Measurements from ENCODE around the gene FLYWCH2. TPM values are rescaled to one million over a fixed set of nuclear protein-coding genes. Genes with fewer than 3 reads are reported as not detected.

FLYWCH2 gene
- total and polyA plus RNA-seq, 9 of the 15 experiments (the other 6 are each of a cell fraction or from before 2014, with no cell fraction given), result 0.70 to 55.5 (median 7.6) TPM

DNA sequence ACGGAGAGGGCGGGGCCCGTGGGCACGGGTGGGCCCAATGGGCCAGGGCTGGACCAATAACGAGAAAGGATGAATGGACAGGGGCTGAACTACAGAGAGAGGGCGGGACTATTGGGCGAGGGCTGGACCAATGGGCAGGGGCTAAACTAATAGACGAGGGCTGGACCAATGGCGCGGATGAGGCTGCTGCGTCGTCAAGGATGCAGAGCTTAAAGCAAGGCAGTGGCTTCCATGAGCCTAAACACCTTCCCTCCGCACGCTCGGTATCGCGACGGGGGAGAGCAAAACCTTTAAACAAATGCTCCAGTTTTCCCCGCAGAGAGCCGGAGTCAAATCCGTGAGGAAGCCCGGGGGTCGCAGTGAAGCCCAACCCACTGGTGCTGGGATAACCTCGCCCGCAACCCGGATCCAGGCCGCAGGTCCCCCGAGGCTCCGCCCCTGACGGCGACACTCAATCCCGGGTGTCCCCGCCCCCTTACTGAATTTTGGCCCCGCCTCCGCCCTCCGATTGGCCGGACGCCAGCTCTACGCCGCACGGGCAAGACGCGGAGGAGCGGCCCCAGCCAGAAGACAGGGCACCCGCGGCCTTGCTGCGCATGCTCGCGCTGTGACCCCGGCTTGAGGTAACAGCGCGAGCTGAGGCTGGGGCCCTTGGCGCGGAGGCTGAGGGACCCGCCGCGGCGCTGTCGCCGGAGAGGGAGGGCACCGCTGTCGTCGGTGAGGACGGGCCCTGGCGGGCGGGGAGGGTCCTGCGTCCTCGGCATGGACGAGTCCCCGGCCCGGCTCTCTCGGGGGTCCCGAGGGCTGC, at the start of gene FLYWCH2 (continued):
- TF ChIP-seq TCF15 (CRISPR knock-in tag; IDR thresholded peaks at IDR 0.05) (no peak), TCF7 (IDR thresholded peaks at IDR 0.05; ENCODE audit: borderline replicate concordance) (no peak), KLF13 (tag; IDR thresholded peaks at IDR 0.05; ENCODE audit: borderline replicate concordance, low read depth) (0 out of 2 replicates have a peak, but pooled peaks have one; percentile 19), PHB2 (IDR thresholded peaks at IDR 0.05; ENCODE audit: low read depth) (no peak), CREB1 (IDR thresholded peaks at IDR 0.05) (peak; percentile 35; the same call in 1 of the 2 replicates), CREB1 (CRISPR knock-in tag; IDR thresholded peaks at IDR 0.05) (peak; percentile 78), SOX6 (IDR thresholded peaks at IDR 0.05) (peak; percentile 34; the same call in 1 of the 2 replicates), PURB (CRISPR knock-in tag; IDR thresholded peaks at IDR 0.05; ENCODE audit: low read depth) (no peak), NRF1 (conservative IDR thresholded peaks at IDR 0.05 in 1 of 2, IDR thresholded peaks at IDR 0.05 in 1 of 2) (peak; percentile 99), SRF (CRISPR knock-in tag; IDR thresholded peaks at IDR 0.05) (peak in 1 of 2 experiments; percentile 45; a peak in 1 of 4 replicates), ERF (CRISPR knock-in tag; IDR thresholded peaks at IDR 0.05) (no peak), POLR2B (IDR thresholded peaks at IDR 0.05; ENCODE audit: low read depth, partially characterized antibody) (peak; percentile 78), SPI1 (IDR thresholded peaks at IDR 0.05; ENCODE audit: borderline replicate concordance, low read depth, low read length) (no peak), PHF8 (IDR thresholded peaks at IDR 0.05; ENCODE audit: borderline replicate concordance, low read length) (peak; percentile 92; the same call in 1 of the 2 replicates), SRSF9 (IDR thresholded peaks at IDR 0.05; ENCODE audit: borderline replicate concordance, low read depth, low read length) (no peak)
- TF ChIP-seq, protein P1, sequence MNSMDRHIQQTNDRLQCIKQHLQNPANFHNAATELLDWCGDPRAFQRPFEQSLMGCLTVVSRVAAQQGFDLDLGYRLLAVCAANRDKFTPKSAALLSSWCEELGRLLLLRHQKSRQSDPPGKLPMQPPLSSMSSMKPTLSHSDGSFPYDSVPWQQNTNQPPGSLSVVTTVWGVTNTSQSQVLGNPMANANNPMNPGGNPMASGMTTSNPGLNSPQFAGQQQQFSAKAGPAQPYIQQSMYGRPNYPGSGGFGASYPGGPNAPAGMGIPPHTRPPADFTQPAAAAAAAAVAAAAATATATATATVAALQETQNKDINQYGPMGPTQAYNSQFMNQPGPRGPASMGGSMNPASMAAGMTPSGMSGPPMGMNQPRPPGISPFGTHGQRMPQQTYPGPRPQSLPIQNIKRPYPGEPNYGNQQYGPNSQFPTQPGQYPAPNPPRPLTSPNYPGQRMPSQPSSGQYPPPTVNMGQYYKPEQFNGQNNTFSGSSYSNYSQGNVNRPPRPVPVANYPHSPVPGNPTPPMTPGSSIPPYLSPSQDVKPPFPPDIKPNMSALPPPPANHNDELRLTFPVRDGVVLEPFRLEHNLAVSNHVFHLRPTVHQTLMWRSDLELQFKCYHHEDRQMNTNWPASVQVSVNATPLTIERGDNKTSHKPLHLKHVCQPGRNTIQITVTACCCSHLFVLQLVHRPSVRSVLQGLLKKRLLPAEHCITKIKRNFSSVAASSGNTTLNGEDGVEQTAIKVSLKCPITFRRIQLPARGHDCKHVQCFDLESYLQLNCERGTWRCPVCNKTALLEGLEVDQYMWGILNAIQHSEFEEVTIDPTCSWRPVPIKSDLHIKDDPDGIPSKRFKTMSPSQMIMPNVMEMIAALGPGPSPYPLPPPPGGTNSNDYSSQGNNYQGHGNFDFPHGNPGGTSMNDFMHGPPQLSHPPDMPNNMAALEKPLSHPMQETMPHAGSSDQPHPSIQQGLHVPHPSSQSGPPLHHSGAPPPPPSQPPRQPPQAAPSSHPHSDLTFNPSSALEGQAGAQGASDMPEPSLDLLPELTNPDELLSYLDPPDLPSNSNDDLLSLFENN (IDR thresholded peaks at IDR 0.05; ENCODE audit: low read depth in 2 of 2, low read length in 2 of 2), result 0 out of 4 replicates have a peak, but pooled peaks of 1 of the 2 experiments have one; percentile 5
- TF ChIP-seq, protein P2, sequence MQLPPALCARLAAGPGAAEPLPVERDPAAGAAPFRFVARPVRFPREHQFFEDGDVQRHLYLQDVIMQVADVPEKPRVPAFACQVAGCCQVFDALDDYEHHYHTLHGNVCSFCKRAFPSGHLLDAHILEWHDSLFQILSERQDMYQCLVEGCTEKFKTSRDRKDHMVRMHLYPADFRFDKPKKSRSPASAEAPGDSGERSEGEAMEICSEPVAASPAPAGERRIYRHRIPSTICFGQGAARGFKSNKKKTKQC (CRISPR knock-in tag; IDR thresholded peaks at IDR 0.05), result peak; percentile 49; the same call in 1 of the 2 replicates
